Endothelial cell (in vitro differentiated cells): ENCODE results near the gene NRG4. TPM values are rescaled to one million over a fixed set of nuclear protein-coding genes. Genes with fewer than 3 reads are reported as not detected.
A peak's percentile ranks its signal among the peaks of the same experiment; 100 is the strongest.

Experiments
- DNase-seq: peaks from one replicate; pipeline ENCODE4 v3.0.0; 2021; ENCODE audit warnings: low spot score
- H3K27ac Mint-ChIP-seq: one replicate; pipeline ENCODE4 v1.8.0; 2021; ENCODE audit warnings: mixed read lengths, inconsistent platforms; ENCODE audit not compliant: unreplicated experiment
- H3K27me3 Mint-ChIP-seq: one replicate; pipeline ENCODE4 v1.8.0; 2021; ENCODE audit warnings: mild to moderate bottlenecking, moderate library complexity, mixed read lengths, inconsistent platforms; ENCODE audit not compliant: unreplicated experiment
- H3K36me3 Mint-ChIP-seq: one replicate; pipeline ENCODE4 v1.8.0; 2021; ENCODE audit warnings: mild to moderate bottlenecking, low read depth, mixed read lengths, inconsistent platforms; ENCODE audit not compliant: unreplicated experiment
- H3K4me1 Mint-ChIP-seq: one replicate; pipeline ENCODE4 v1.8.0; 2021; ENCODE audit warnings: mild to moderate bottlenecking, mixed read lengths, inconsistent platforms; ENCODE audit not compliant: unreplicated experiment
- H3K4me3 Mint-ChIP-seq: one replicate; pipeline ENCODE4 v1.8.0; 2021; ENCODE audit warnings: mild to moderate bottlenecking, mixed read lengths, inconsistent platforms; ENCODE audit not compliant: unreplicated experiment
- H3K9me3 Mint-ChIP-seq: one replicate; pipeline ENCODE4 v1.8.0; 2021; ENCODE audit warnings: mixed read lengths, inconsistent platforms; ENCODE audit not compliant: unreplicated experiment
- long read RNA-seq: library from polyadenylated mRNA; unstranded; transcript quantifications from one replicate; pipeline ENCODE4 v2.0.0, GENCODE V29; 2020; ENCODE audit not compliant: unreplicated experiment
- total RNA-seq: library from RNA; stranded (reverse); fragmentation: NEBNext Ultra II Directional; extraction: Animal tissue kit (Norgen Biotek cat#: 25700); gene quantifications from one replicate; pipeline ENCODE4 v1.2.1, GENCODE V29; 2021; ENCODE audit not compliant: unreplicated experiment
- TF ChIP-seq, protein P1 (sequence below): fragments of 200-600 bp; sonication (generic); IDR thresholded peaks from one replicate; pipeline ENCODE4 v1.5.0; 2021; ENCODE audit warnings: antibody characterized with exemption; ENCODE audit not compliant: unreplicated experiment

NRG4 gene, protein sequence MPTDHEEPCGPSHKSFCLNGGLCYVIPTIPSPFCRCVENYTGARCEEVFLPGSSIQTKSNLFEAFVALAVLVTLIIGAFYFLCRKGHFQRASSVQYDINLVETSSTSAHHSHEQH
- total RNA-seq, result 2.7 TPM
- long read RNA-seq, result 0 reads

DNA sequence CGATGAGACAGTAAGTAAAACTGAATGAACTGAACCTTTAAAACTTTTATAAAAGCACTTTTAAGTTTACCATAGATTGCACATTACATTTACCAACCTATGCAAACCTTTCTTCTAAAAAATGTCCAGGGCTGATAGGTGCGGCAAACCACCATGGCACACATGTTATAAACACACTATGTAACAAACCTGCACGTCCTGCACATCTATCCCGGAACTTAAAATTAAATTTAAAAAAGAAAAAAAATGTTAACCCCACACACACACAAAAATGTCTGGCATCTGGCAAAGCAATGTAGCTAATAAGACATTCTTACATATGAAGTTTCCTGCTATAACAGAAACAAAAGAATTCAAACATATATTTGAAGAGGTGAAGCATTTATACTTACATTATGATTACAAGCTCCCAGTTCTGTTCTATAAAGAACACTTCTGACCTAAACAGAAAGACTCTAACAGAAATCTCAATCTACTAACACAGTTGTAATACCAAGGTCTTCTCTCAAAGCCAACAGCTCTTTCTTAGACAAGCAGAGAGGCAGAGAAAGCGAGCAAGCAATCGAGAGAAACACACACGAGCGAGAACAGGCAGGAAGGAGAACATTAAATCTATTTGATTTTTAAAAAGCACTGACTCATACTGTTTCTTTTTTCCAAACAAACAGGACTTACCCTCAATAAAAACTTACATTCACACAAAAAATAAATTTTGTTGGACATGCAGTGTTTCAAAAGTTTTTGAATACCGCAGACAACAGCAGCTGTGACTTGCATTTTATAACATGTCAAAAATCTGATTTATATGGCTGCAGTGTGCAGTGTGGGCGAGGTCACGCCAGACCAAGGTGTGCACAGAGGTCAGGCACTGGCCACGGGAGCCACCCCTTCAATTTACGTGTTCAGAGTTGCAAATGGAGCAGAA lies at the start of gene NRG4:
Gene NRG4, minus strand, starts transcription at position 798 of the 925 bp plus-strand sequence. CDS start 1,194 bp downstream, outside the sequence.
- TF ChIP-seq, protein P1, sequence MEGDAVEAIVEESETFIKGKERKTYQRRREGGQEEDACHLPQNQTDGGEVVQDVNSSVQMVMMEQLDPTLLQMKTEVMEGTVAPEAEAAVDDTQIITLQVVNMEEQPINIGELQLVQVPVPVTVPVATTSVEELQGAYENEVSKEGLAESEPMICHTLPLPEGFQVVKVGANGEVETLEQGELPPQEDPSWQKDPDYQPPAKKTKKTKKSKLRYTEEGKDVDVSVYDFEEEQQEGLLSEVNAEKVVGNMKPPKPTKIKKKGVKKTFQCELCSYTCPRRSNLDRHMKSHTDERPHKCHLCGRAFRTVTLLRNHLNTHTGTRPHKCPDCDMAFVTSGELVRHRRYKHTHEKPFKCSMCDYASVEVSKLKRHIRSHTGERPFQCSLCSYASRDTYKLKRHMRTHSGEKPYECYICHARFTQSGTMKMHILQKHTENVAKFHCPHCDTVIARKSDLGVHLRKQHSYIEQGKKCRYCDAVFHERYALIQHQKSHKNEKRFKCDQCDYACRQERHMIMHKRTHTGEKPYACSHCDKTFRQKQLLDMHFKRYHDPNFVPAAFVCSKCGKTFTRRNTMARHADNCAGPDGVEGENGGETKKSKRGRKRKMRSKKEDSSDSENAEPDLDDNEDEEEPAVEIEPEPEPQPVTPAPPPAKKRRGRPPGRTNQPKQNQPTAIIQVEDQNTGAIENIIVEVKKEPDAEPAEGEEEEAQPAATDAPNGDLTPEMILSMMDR, result no peak
- no peak within 1 kb of the TSS for H3K27ac Mint-ChIP-seq
- H3K27me3 Mint-ChIP-seq, result no peaks in the 10 kb centered on the region
- no peaks in the 10 kb centered on the region for H3K9me3 Mint-ChIP-seq
- H3K36me3 Mint-ChIP-seq, result no peaks in the 10 kb centered on the region
- no peaks in the 10 kb centered on the region for H3K4me1 Mint-ChIP-seq
- no peak within 1 kb of the TSS for H3K4me3 Mint-ChIP-seq
- DNase-seq, result no peak

DNA sequence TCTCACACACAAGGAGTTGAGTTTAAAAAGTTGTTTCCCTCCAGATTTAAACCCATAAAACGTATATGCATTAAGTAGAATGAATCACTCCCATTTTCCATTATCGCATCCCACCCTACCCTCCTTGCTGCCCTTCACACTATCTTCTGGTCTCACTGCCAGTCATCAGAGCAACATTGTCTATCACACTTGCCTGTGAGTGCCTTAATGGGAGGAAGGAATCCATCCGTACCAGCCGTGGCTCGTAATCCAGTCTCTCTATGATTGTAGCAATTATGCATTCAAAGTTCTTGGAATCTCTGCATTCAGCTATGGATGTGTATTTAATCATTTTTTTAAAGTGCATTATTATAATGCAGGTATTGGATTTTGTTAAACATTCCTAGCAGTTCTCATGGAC lies 49.5 kb upstream of the NRG4 start:
- no peak overlapping the region for H3K27ac Mint-ChIP-seq
- H3K4me1 Mint-ChIP-seq, result peaks cover 55% of the 10 kb centered on the region
- TF ChIP-seq, protein P1, result no peak
- peak overlapping the region; percentile 68 for H3K4me3 Mint-ChIP-seq
- no peaks in the 10 kb centered on the region for H3K36me3 Mint-ChIP-seq
- DNase-seq, result no peak
- H3K27me3 Mint-ChIP-seq, result peaks cover 7% of the 10 kb centered on the region
- no peaks in the 10 kb centered on the region for H3K9me3 Mint-ChIP-seq

DNA sequence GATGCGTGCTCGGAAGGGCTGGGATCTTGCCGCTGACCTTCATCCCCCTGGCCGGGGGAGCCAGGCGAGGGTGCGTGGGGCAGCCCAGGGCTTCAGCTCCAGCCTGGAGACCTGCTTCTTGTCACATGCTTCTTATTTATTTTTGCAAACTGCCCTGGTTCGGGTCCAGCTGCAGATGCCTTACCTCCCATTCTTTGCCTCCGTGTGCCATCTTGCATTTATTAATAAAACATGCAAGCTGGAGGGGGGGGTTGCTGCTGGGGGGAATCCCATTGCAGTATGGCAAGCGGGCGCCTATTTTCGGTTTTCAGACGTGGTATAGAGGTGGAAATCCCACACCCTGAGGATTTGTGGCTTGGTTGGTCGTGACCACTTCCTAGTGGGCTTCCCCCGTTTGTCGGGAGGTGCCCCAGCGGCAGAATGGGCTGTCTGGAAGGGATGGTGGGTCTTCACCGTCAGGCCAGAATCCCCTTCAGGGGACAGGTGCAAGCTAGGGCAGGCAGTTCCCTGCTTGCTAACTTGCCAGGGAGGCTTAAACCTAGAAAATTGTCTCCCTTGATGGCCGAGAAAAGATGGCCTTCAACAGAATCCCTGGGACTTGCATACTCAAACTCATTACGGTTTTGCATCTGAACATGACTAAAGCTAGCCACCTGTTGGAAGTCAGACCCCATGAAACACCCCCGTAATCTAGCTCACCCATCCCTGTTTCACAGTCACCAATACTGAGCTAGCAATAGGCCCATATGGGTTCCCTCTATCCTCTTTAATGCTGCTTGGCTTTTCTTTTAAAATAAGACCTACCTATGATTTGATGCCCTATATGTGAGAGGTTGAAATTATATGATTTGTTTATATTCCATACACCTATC lies 48.1 kb upstream of the NRG4 start:
- no peaks in the 10 kb centered on the region for H3K36me3 Mint-ChIP-seq
- H3K9me3 Mint-ChIP-seq, result no peaks in the 10 kb centered on the region
- TF ChIP-seq, protein P1, result no peak
- no peak overlapping the region for H3K27ac Mint-ChIP-seq
- peaks cover 47% of the 10 kb centered on the region for H3K4me1 Mint-ChIP-seq
- peak overlapping the region; percentile 86 for H3K4me3 Mint-ChIP-seq
- H3K27me3 Mint-ChIP-seq, result peaks cover 7% of the 10 kb centered on the region
- DNase-seq, result no peak

DNA sequence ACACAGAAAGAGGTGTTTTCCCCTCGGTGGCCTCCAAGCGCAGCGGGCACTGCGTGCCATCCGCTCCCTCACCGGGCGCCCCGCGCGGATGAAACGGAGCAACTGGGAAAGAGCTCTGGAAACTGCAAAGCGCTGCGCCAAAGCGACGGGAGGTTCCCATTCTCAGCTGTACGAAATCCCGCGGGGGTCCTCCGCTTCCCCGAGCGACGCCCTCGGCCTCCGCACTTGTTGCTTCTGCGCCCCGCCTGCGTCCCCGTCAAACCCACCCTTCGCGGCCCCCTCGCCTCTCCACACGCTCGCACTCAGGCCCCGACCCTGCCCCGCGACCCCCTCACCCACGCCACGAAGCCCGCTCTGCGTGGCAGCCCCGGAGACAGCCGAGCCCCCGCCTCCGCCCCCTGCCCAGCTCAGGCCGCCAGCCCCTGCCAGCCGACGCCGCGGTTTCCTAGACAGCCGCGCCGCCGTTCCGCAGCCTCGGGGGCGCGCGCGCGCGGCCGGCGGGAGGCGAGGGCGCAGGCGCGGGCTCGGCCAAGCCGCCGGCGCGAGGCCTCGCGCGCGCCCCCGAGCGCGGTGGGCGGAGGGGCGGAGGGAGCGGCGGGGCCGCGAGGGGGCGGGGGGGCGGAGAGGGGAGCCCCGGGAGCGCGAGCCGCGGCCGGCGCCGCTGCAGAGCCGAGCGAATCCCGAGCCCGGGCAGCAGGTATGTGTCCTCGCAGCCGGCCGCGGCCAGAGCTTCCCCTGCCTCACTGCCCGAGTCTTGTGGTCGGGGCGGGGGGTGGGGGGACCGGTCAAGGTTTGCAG lies 47.3 kb upstream of the NRG4 start, which contains the start of gene TMEM266:
Gene TMEM266, plus strand, starts transcription at position 666 of the 798 bp plus-strand sequence. CDS start 74,279 bp downstream, outside the sequence.
- Mint-ChIP-seq H3K27me3 (peaks cover 7% of the 10 kb centered on the region), H3K9me3 (no peaks in the 10 kb centered on the region), H3K36me3 (no peaks in the 10 kb centered on the region), H3K4me3 (peak within 1 kb of the TSS; percentile 92), H3K4me1 (peaks cover 38% of the 10 kb centered on the region), H3K27ac (peak within 1 kb of the TSS; percentile 24)
- TF ChIP-seq, protein P1, result no peak
- DNase-seq, result peak; percentile 76
